NCI-H2196 (cell line): ENCODE data around the gene LRRK1.

ENCODE experiments used
- DNase-seq: peaks from one replicate; lab custom pipeline; 2025; ENCODE audit not compliant: unreplicated experiment; lab: John Stamatoyannopoulos, UW

LRRK1 gene

DNA sequence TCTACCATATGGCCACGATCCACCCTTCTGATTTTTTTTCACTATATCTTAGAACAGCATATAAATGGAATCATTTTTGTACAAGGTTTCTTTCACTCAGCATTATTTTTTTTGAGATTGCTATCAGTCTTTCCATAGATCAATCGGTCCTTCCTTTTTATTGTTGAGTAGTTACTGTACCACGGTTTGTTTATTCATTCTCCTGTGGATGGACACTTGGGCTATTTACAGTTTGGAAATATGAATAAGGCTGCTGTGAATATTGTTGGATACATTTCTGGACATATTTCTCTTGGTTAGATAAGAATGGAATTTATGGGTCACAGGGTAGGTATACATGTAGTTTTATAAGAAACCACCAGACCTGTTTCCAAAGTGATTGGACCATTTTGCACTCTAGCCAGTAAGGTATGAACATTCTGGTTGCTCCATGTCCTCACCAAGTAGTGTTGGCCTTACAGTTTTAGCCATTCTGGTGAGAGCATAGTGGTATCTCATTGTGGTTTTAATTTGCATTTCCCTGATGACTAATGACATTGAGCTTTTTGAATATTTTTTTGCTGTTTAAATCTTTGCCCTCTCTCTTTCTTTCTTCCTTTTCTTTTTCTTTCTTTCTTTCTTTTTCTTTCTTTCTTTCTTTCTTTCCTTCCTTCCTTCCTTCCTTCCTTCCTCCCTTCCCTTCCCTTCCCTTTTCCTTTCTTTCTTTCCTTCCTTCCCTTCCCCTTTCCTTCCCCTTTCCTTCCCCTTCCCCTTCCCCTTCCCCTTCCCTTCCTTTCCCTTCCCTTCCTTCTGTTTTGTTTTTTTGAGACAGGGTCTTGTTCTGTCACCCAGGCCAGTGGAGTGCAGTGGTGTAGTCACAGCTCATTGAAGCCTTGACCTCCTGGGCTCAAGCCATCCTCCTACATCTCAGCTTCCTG is 49.2 kb downstream of the LRRK1 start:
- no peak for DNase-seq

DNA sequence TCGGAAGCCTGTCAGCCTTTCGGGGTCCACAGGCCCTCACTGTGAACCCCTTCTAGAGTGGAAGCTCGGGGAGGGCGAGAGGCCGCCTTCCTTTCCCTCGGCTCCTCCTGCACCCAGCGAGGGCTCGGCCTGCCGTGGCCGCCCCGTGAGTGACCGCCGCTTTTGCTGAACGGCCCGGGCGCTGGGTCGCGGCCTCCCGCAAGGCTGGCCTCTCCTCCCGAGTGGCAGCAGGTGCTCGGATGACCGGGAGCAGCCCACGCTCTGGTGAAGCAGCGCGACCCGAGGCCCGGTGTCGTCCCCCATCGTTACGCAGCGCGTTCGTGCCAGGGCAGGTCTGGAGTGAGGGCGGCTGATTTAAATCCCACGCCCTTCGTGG is 53.8 kb downstream of the LRRK1 start:
- no peak for DNase-seq

DNA sequence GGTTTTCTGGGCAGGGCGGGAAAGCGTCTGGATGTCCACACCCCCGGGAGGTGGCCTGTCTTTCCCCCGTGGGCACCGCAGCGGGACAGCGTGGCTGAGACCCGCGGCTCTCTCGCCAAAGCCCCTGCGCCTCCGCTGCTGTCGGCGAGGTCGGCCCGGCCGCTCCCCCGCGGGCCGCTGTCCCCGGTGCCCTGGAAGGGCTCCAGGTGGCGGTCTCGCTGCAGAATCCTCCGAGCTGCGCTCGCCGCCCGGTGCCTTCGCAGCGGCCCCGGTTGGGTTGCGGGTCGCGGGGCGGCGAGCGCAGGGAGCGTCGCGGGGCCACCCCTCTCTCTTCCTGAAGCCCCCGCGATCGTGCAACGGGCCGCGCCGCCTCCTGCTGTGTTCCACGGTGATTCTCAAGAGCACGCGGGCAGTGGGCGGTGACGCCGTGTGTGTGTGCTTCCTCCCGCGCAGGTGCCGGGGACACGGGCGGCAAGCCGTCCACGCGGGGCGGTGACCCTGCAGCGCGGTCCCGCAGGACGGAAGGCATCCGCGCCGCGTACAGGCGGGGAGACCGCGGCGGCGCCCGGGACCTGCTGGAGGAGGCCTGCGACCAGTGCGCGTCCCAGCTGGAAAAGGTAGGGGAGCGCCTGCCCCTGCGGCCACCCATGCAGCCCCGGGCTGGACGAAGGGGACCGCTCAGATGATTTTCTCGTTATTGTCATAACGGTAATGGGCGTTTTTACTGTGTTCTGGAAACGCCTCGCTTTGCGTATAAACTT is 54.4 kb downstream of the LRRK1 start:
- no peak for DNase-seq

DNA sequence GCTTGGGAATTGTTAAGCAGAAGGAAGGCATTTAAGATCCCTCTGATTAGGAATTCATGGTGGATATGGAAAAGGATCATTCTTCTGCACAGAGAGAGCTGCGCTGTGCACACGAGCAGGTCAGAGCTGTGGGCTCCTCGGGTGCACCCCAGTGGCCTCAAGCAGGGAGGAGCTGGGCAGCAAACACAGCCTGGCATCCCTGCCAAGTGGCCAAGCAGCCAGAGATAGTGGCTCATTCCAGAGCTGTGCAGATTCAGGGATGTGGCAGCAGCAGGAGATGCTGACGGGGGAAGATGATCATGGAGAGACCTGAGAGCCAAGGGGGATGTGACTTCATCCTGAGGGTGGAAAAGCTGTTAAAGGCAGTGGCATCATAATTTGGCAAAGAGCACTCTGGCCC is 55.9 kb downstream of the LRRK1 start:
- no peak for DNase-seq

DNA sequence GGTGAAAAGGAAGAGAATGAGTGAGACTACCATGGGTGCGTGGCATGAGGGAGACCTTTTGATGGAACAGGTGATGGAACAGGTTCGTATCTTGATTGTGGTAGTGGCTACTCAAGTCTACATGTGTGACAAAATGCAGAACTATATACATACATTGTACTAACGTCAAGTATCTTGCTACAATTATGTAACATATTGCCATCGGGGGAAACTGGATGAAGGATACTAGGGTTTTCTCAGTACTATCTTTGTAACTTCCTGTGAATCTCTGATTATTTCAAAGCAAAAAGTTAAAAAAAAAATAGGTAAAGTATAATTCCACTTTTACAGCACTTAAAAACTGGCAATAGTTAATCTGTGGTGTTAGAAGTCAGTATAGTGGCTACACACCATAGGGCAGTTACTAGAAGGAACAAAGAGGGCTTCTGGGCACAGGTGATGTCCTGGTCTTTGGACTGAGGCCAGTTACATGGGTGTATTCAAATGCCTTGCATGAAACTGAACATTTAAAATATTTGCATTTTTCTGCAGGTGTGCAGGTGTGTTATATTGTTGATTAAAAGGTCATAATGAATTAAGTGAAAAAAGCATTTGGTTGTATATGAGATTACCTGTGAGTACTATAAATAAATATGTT is 61.4 kb downstream of the LRRK1 start:
- no peak for DNase-seq

GRCh38 chr15:100981086-100981485 is 61.9 kb downstream of the LRRK1 start:
- DNase-seq: no peak

DNA sequence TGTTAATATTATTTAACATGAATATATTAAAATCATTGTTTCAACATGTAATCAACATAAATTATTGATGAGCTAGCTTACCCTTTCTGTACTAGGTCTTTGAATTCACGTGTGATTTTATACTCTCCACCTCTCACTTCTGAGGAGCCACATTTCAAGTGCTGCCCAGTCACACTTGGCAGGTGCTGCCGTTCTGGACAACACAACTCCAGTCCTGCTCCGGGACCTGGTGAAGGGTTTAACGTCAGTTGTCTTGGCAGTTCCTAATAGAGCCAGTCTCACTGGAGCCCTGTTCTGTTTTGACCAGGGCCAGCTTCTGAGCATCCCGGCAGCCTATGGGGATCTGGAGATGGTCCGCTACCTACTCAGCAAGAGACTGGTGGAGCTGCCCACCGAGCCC is 64.1 kb downstream of the LRRK1 start:
- DNase-seq: no peak

GRCh38 chr15:100985401-100985800 is 66.2 kb downstream of the LRRK1 start:
- DNase-seq: no peak

- no peak for DNase-seq
Observed at GRCh38 chr15:100986158-100986896, 67.2 kb downstream of the LRRK1 start.

GRCh38 chr15:100987143-100987542 is 68.0 kb downstream of the LRRK1 start:
- DNase-seq: no peak

GRCh38 chr15:100988297-100988696 is 69.1 kb downstream of the LRRK1 start:
- no peak for DNase-seq

DNA sequence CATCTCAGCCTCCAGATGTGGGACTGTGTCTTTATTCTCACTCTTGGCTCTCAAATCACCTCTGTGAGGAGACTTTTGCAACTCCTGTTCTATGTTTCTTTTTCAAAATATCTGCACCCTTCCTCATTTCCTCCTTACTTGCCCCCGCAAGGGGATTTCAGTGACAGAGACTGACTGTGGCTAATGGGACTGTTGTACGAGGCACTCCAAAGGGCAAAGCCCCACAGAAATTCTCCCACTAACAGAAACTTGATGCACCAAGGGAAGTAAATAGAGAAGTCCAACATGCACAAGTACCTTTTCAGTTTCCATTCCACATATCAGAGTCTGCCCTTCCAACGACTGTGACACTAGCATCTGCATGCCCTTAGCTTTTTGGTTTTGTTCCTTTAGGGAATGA is 69.7 kb downstream of the LRRK1 start:
- no peak for DNase-seq

- no peak for DNase-seq
Observed at GRCh38 chr15:100994597-100995446, 75.7 kb downstream of the LRRK1 start.

DNA sequence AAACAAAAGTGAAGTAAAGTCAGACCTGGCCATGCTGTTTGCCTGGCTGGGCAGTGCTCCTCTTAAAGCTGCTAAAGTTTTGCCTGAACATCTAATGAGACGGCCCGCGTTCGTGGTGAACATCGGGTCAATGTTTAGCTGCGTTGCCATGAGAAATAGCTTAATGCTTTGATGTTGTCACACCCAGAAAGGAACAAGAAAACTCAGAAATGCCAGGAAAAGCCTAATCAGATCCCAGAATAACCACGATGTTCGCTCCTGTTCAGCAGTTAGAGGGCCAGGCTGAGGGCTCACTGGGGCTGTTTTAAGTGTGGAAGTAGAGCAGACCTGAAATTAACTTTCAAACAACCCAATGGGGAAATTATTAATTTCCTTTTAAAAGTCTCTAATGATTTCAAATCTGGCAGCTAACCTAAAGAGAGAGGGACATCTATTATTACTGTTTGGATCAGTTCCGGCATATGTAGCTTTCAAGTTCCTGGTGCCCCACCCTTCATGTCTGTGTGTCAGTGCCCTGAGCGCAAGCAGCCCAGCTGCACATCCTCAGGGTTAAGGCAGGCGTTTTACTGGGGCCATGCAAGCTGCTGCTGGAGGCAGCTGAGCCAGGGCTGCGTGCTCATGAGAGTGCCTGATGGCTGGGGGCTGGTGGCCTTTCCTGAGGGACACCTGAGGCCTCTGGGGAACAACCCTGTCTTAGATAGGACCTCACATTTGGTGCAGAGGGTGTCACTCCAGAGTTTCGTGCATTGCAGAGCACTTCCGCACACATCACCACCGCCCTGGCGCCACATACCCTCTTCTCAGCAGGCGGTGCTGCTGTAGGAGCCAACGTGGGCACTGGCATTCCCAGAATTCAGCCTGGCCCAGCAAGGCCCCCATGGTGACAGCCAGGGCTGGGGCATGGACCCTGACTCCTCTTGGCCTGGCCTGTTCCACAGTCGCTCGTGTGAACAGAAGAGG is 76.6 kb downstream of the LRRK1 start:
- DNase-seq: no peak

- DNase-seq: no peak
Observed at GRCh38 chr15:100997442-100997841, 78.3 kb downstream of the LRRK1 start.

GRCh38 chr15:100998630-100999029 is 79.5 kb downstream of the LRRK1 start:
- no peak for DNase-seq

GRCh38 chr15:100999369-100999768 is 80.2 kb downstream of the LRRK1 start:
- no peak for DNase-seq

GRCh38 chr15:101000271-101000681 is 81.1 kb downstream of the LRRK1 start:
- no peak for DNase-seq

- no peak for DNase-seq
Observed at GRCh38 chr15:101001056-101001455, 81.9 kb downstream of the LRRK1 start.
